GM19023 (cell line): Measurements from ENCODE around the gene SP140.

ENCODE experiments used
- ATAC-seq: cut with Tn5 transposase; IDR thresholded peaks from one replicate; pipeline ENCODE4 v1.9.1; 2021; ENCODE audit warnings: mild to moderate bottlenecking, moderate library complexity; ENCODE audit not compliant: unreplicated experiment

Gene SP140

GRCh38 chr2:230360028-230360427 lies 134.5 kb downstream of the SP140 start:
- no peak for ATAC-seq

- ATAC-seq, result no peak
Observed at GRCh38 chr2:230362030-230362691, 136.6 kb downstream of the SP140 start.
